Mesendoderm (in vitro differentiated cells): ENCODE results near the gene LRFN3.

Experiments
- DNase-seq: peaks from one replicate; pipeline ENCODE4 v3.0.0; 2013
- H2AK5ac ChIP-seq: 2 replicates; pipeline ENCODE4 v1.6.1; 2013; ENCODE audit warnings: low read length, inconsistent platforms
- H2BK120ac ChIP-seq: 2 replicates; pipeline ENCODE4 v1.6.1; 2013; ENCODE audit warnings: low read depth, mild to moderate bottlenecking, low read length, moderate library complexity, mixed read lengths
- H2BK15ac ChIP-seq: replicated peaks from 2 replicates; pipeline ENCODE4 v1.6.1; 2013; ENCODE audit warnings: low read depth, mild to moderate bottlenecking, moderate library complexity
- H2BK5ac ChIP-seq: 2 replicates; pipeline ENCODE4 v1.6.1; 2013; ENCODE audit warnings: low read length, inconsistent platforms
- H3K18ac ChIP-seq: 2 replicates; pipeline ENCODE4 v1.6.1; 2013; ENCODE audit warnings: mild to moderate bottlenecking, low read length, mixed read lengths
- H3K23ac ChIP-seq: one replicate; pipeline ENCODE4 v1.6.1; 2013; ENCODE audit warnings: low read length
- H3K27ac ChIP-seq: 2 replicates; pipeline ENCODE4 v1.5.1; 2013; ENCODE audit warnings: low read depth, mild to moderate bottlenecking, inconsistent platforms, low read length, moderate library complexity
- H3K27me3 ChIP-seq: 2 replicates; pipeline ENCODE4 v1.6.1; 2013; ENCODE audit warnings: low read length, control low read depth, mild to moderate bottlenecking, inconsistent platforms; ENCODE audit not compliant: insufficient read depth, poor library complexity
- H3K36me3 ChIP-seq: 2 replicates; pipeline ENCODE4 v1.6.1; 2013; ENCODE audit warnings: low read length, inconsistent platforms; ENCODE audit not compliant: control insufficient read depth, insufficient read depth
- H3K4ac ChIP-seq: one replicate; pipeline ENCODE4 v1.6.1; 2013; ENCODE audit warnings: low read depth, mild to moderate bottlenecking, low read length, moderate library complexity
- H3K4me1 ChIP-seq: 2 replicates; pipeline ENCODE4 v1.6.1; 2013; ENCODE audit warnings: low read depth, low read length, inconsistent platforms; ENCODE audit not compliant: control insufficient read depth
- H3K4me2 ChIP-seq: 2 replicates; pipeline ENCODE4 v1.6.1; 2013; ENCODE audit warnings: low read length
- H3K4me3 ChIP-seq: 2 replicates; pipeline ENCODE4 v1.5.1; 2013; ENCODE audit warnings: mild to moderate bottlenecking, low read length
- H3K56ac ChIP-seq: one replicate; pipeline ENCODE4 v1.6.1; 2013; ENCODE audit warnings: low read length
- H3K79me1 ChIP-seq: 2 replicates; pipeline ENCODE4 v1.6.1; 2013; ENCODE audit warnings: low read length, inconsistent platforms
- H3K79me2 ChIP-seq: 2 replicates; pipeline ENCODE4 v1.6.1; 2013; ENCODE audit warnings: mild to moderate bottlenecking, low read length; ENCODE audit not compliant: control insufficient read depth, insufficient read depth
- H3K9ac ChIP-seq: 2 replicates; pipeline ENCODE4 v1.6.1; 2013; ENCODE audit warnings: low read length, inconsistent platforms
- H4K5ac ChIP-seq: one replicate; pipeline ENCODE4 v1.6.1; 2013; ENCODE audit warnings: low read length
- H4K8ac ChIP-seq: one replicate; pipeline ENCODE4 v1.6.1; 2013; ENCODE audit warnings: low read depth, mild to moderate bottlenecking, control low read depth, low read length, moderate library complexity
- WGBS: extraction: QIAGEN DNeasy Blood & Tissue Kit; methylation state at CpG from one replicate; pipeline ENCODE4 v1.1.7; 2013; ENCODE audit warnings: low lambda C conversion rate, missing lambda C conversion rate; ENCODE audit not compliant: insufficient coverage; ENCODE audit errors: extremely low coverage; 5-methylcytosine and 5-hydroxymethylcytosine counted together

The LRFN3 gene

DNA sequence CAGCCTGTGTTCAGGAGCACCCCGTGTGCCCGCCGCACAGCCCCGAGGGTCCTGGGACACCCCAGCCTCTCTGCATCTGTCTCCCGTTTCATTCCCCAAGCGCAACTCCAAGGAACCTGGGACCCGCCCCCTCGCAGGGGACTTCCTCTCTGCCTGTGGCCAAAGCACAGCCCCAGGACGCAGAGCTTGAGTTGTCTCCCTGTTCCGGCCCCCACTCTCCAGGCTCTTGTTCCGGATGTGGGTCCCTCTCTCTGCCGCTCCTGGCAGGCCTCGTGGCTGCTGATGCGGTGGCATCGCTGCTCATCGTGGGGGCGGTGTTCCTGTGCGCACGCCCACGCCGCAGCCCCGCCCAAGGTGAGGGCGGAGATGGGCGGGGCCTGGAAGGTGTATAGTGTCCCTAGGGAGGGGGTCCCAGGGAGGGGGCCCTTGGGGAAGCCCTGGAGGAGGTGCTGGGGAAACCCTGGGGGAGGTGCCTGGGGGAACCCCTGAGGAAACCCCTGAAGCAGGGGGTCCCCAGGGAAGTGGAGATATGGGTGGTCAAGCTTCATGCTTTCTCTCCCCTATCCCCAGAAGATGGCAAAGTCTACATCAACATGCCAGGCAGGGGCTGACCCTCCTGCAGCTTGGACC, 32.5 kb upstream of the LRFN3 start:
- H4K5ac ChIP-seq: no peak overlapping the region
- H3K18ac ChIP-seq: no peak overlapping the region
- no peaks in the 10 kb centered on the region for H3K27me3 ChIP-seq
- peak overlapping the region; percentile 89 for H3K56ac ChIP-seq
- H3K4me2 ChIP-seq: peak overlapping the region; percentile 78
- no peak overlapping the region for H3K23ac ChIP-seq
- H3K27ac ChIP-seq: no peak overlapping the region
- peaks cover under 1% of the 10 kb centered on the region for H3K79me2 ChIP-seq
- H3K4ac ChIP-seq: no peak overlapping the region
- WGBS: no CpG with 5 or more reads among the region's 24 CpGs
- no peak overlapping the region for H2BK120ac ChIP-seq
- H3K36me3 ChIP-seq: no peaks in the 10 kb centered on the region
- no peak overlapping the region for H2BK5ac ChIP-seq
- H3K79me1 ChIP-seq: no peaks in the 10 kb centered on the region
- H3K4me1 ChIP-seq: peaks cover 9% of the 10 kb centered on the region
- H2BK15ac ChIP-seq: no peak overlapping the region
- no peak overlapping the region for H4K8ac ChIP-seq
- peak overlapping the region; percentile 68 for H3K9ac ChIP-seq
- DNase-seq: peak; percentile 93
- no peak overlapping the region for H2AK5ac ChIP-seq
- H3K4me3 ChIP-seq: no peak overlapping the region

DNA sequence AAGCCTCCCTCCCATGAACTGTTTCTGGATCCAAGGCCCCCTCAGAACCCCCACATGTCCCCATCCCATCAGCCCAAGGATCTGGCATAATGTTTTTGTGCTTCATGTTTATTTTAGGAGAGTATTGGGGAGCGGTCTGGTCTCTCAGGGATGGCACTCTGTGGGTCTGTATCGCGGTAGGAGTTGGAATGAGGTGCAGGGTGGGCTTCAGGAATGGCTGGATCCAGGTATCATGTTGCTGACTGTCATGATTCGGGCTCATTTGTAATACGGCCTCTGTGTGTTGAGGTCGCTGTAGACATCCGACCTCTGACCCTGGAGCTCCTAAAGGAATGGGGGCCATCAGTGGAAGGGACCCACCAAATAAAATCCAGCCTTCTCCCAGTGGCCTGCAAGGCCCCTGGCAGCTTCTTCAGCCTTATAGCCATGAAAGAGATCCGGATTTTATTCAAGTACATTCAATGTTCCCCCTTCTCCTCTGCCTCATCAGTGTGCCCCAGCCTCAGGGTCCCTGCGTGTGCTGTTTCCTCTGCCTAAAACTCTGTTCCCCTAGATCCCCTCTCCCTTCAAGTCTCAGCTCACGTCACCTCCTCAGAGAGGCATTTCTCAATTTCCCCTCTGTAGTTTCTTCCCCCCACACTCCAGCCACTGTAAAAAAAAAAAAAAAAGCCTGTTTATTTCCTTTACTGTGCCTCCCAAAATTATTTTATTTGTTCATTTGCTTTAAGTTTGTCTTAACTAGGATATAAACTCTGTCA, 31.7 kb upstream of the LRFN3 start:
- Histone ChIP-seq H4K5ac (no peak overlapping the region), H3K23ac (no peak overlapping the region), H3K4me2 (no peak overlapping the region), H3K4me1 (peaks cover 9% of the 10 kb centered on the region), H3K79me1 (no peaks in the 10 kb centered on the region), H3K18ac (no peak overlapping the region), H3K4me3 (no peak overlapping the region), H3K56ac (no peak overlapping the region), H3K79me2 (no peaks in the 10 kb centered on the region), H3K36me3 (no peaks in the 10 kb centered on the region), H3K27ac (no peak overlapping the region), H3K9ac (no peak overlapping the region), H2BK5ac (no peak overlapping the region), H3K27me3 (no peaks in the 10 kb centered on the region), H4K8ac (no peak overlapping the region), H2BK120ac (no peak overlapping the region), H3K4ac (no peak overlapping the region), H2AK5ac (no peak overlapping the region), H2BK15ac (no peak overlapping the region)
- no CpG with 5 or more reads among the region's 10 CpGs for WGBS
- DNase-seq: no peak

DNA sequence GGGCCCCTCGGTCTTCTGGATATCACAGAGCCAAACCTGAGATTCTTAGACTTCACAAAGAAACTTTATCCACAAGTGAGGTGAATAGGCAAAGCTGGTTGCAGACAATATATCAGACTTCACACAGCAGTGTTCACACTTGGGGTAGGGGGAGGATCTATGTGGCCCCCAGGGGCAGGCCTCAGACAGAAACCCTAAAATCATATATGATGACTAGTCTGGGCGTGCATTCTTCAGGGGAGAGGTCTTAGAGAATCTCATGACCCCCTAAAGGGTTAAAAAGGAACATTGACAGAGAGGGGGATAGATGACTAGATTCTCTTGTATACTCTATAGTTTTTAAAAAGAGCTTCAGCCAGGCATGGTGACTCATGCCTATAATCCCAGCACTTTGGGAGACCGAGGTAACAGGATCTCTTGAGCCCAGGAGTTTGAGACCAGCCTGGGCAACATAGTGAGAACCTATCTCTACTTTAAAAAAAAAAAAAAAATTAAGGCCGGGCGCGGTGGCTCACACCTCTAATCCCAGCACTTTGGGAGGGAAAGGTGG, 30.9 kb upstream of the LRFN3 start:
- Histone ChIP-seq H3K36me3 (no peaks in the 10 kb centered on the region), H3K27ac (no peak overlapping the region), H3K79me2 (no peaks in the 10 kb centered on the region), H3K4ac (no peak overlapping the region), H3K23ac (no peak overlapping the region), H3K4me1 (peaks cover 9% of the 10 kb centered on the region), H2BK120ac (no peak overlapping the region), H3K56ac (peak overlapping the region; percentile 34), H3K79me1 (no peaks in the 10 kb centered on the region), H3K4me2 (no peak overlapping the region), H3K4me3 (no peak overlapping the region), H4K8ac (no peak overlapping the region), H3K9ac (no peak overlapping the region), H2AK5ac (no peak overlapping the region), H2BK5ac (no peak overlapping the region), H3K18ac (no peak overlapping the region), H3K27me3 (no peaks in the 10 kb centered on the region), H2BK15ac (no peak overlapping the region), H4K5ac (no peak overlapping the region)
- WGBS: no CpG with 5 or more reads among the region's 6 CpGs
- no peak for DNase-seq

DNA sequence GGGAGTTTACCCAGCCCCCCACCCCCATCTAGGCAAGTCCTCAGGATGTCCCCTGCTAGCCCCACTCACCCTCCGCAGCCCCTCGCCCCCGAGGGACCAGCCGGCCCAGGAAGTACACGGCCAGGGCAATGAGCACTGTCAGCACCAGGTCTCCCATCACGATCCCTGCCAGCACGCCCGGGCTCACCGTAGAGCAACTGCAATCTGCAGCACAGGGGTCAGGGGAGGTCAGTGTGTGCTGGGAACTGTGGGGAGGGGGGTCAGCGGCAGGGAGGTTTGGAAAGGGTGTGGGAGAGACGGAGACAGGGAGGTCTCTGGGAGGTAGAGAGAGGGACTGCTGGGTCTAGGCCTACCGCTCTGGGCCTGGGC, 28.8 kb upstream of the LRFN3 start:
- Histone ChIP-seq H3K36me3 (no peaks in the 10 kb centered on the region), H3K9ac (no peak overlapping the region), H4K5ac (no peak overlapping the region), H4K8ac (no peak overlapping the region), H3K4me3 (no peak overlapping the region), H3K4me2 (no peak overlapping the region), H2BK120ac (no peak overlapping the region), H3K79me2 (no peaks in the 10 kb centered on the region), H3K18ac (no peak overlapping the region), H3K27ac (no peak overlapping the region), H3K4ac (no peak overlapping the region), H3K27me3 (no peaks in the 10 kb centered on the region), H2BK5ac (no peak overlapping the region), H3K4me1 (peaks cover 3% of the 10 kb centered on the region), H3K56ac (peak overlapping the region; percentile 34), H3K23ac (no peak overlapping the region), H2BK15ac (no peak overlapping the region), H2AK5ac (no peak overlapping the region), H3K79me1 (no peaks in the 10 kb centered on the region)
- no peak for DNase-seq
- no CpG with 5 or more reads among the region's 12 CpGs for WGBS

DNA sequence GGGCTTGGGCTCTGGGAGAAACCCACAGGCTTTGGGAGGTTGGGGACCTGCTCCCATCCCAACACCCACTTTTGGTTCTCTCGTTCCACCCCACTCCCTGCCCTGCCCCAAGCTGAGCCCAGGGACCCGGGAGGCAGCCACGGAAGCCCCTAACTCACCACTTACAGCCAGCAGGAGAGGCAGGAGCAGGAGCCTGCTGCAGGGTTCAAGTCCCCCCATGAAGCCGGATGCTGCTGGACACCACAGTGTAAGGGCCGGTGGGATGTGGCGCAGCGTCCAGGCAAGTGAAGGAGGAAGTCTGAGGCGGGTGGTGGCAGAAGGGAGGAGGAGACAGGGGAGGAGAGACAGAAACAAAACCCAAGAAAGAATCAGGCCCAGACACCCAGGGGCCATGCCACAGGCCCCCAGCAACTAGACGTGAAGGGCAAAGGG, 28.1 kb upstream of the LRFN3 start, which contains the start of gene TYROBP:
TSS of gene TYROBP (minus strand) at position 286 of the 432 bp plus-strand sequence. CDS start at position 219, 67 bp downstream.
- Histone ChIP-seq H4K8ac (no peak within 1 kb of the TSS), H3K36me3 (no peaks in the 10 kb centered on the region), H3K27me3 (no peaks in the 10 kb centered on the region), H2BK5ac (peak within 1 kb of the TSS; percentile 23), H4K5ac (no peak within 1 kb of the TSS), H3K4me1 (peaks cover 2% of the 10 kb centered on the region), H2BK120ac (no peak within 1 kb of the TSS), H3K27ac (no peak within 1 kb of the TSS), H3K4me3 (no peak within 1 kb of the TSS), H3K9ac (no peak within 1 kb of the TSS), H2AK5ac (no peak within 1 kb of the TSS), H3K4ac (no peak within 1 kb of the TSS), H3K4me2 (no peak within 1 kb of the TSS), H3K79me1 (no peaks in the 10 kb centered on the region), H2BK15ac (no peak within 1 kb of the TSS), H3K56ac (peak within 1 kb of the TSS; percentile 39), H3K18ac (no peak within 1 kb of the TSS), H3K79me2 (no peaks in the 10 kb centered on the region), H3K23ac (no peak within 1 kb of the TSS)
- no CpG with 5 or more reads among the region's 9 CpGs for WGBS
- no peak for DNase-seq
